Sigmoid colon (tissue), 7 donors: ENCODE results near the gene CD80. TPM values are rescaled to one million over a fixed set of nuclear protein-coding genes. Genes with fewer than 3 reads are reported as not detected.

Experiments used
- DNase-seq: peaks from one replicate; pipeline ENCODE4 v3.0.0-alpha.2; 2019
- H3K27ac ChIP-seq, 4 donors: fragments of 200-600 bp; sonication (generic); one replicate each; pipeline ENCODE4 v1.5.1; 2016 to 2019; ENCODE audit warnings: mild to moderate bottlenecking in 1 of 4
- H3K27me3 ChIP-seq, 3 donors: fragments of 200-600 bp; sonication (generic); one replicate each; pipeline ENCODE4 v1.5.1; 2019; ENCODE audit warnings: mild to moderate bottlenecking in 1 of 3
- H3K36me3 ChIP-seq, 4 donors: fragments of 200-600 bp; sonication (generic); one replicate each; pipeline ENCODE4 v1.5.1; 2016 to 2019
- H3K4me1 ChIP-seq, 4 donors: fragments of 200-600 bp; sonication (generic); one replicate each; pipeline ENCODE4 v1.5.1; 2017 to 2019
- H3K4me3 ChIP-seq, 4 donors: fragments of 200-600 bp; sonication (generic); one replicate each; pipeline ENCODE4 v1.5.1; 2017 to 2019; ENCODE audit warnings: mild to moderate bottlenecking in 2 of 4, moderate library complexity in 1 of 4
- H3K9me3 ChIP-seq, 4 donors: fragments of 200-600 bp in 3 of 4; sonication (generic) in 3 of 4; one replicate each; pipeline versions ENCODE4 v1.5.1 to v1.6.1; 2013 to 2019
- EP300 ChIP-seq, 4 donors: sonication (generic); formaldehyde crosslinking; IDR thresholded peaks; one replicate each; pipeline ENCODE4 v1.6.1; 2017; ENCODE audit warnings: antibody characterized with exemption in 4 of 4
- POLR2A ChIP-seq, 2 donors: fragments of 450-650 bp; IDR thresholded peaks; one replicate each; pipeline ENCODE4 v1.6.1; 2016; ENCODE audit warnings: antibody characterized with exemption in 2 of 2, mild to moderate bottlenecking in 2 of 2, moderate library complexity in 2 of 2
- POLR2AphosphoS5 ChIP-seq, 4 donors: sonication (generic); formaldehyde crosslinking; IDR thresholded peaks; one replicate each; pipeline ENCODE4 v1.6.1; 2017; ENCODE audit warnings: antibody characterized with exemption in 4 of 4
- WGBS, 2 donors: extraction: QIAGEN DNeasy Blood & Tissue Kit; methylation state at CpG; one replicate each; pipeline ENCODE4 v1.1.7; 2013; 5-methylcytosine and 5-hydroxymethylcytosine counted together
- intact Hi-C: fragments of 100-400 bp; cut with DNase I; formaldehyde crosslinking; loops from one replicate; pipeline ENCODE4 v1.15.1; 2023
- polyA plus RNA-seq, 3 donors: library from polyadenylated mRNA; stranded (reverse); fragments of 200-250 nt; gene quantifications; one replicate each; pipeline ENCODE4 v1.2.3, GENCODE V29; 2013
- total RNA-seq, 4 donors: library from RNA; depleted of rRNA; stranded (reverse); fragments of >200 nt; gene quantifications; one replicate each; pipeline ENCODE4 v1.1.0, GENCODE V29; 2016
- TF ChIP-seq, protein P1 (sequence below), 4 experiments: fragments of 450-650 bp in 3 of 4; fragments of 200-600 bp in 1 of 4; IDR thresholded peaks; one replicate each; pipeline ENCODE4 v1.5.1; 2016 to 2019; ENCODE audit warnings: antibody characterized with exemption in 4 of 4, mild to moderate bottlenecking in 3 of 4, moderate library complexity in 2 of 4
- donor health status: healthy with polysubstance abuse.
- donor health status: Bipolar disorder and iron deficiency.
- donor health status: healthy.

The CD80 gene
- total and polyA plus RNA-seq, 7 donors = 0.27 to 2.2 (median 1.6) TPM; not detected in 3

DNA sequence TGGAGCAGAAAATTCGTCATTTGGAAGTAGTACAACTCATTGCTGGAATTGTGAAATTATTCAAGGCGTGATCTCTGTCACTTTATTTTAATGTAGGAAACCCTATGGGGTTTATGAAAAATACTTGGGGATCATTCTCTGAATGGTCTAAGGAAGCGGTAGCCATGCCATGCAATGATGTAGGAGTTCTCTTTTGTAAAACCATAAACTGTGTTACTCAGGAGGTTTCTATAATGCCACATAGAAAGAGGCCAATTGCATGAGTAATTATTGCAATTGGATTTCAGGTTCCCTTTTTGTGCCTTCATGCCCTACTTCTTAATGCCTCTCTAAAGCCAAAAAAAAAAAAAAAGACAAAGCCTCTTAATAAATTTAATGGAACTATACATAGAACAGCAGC lies 66.6 kb downstream of the CD80 start:
- H3K27me3 ChIP-seq = no peaks in the 10 kb centered on the region
- peaks cover 0 to 35% (median 4%) of the 10 kb centered on the region in 4 donors for H3K36me3 ChIP-seq
- TF ChIP-seq EP300 (IDR thresholded peaks at IDR 0.05) = no peak
- TF ChIP-seq POLR2AphosphoS5 (IDR thresholded peaks at IDR 0.05) = no peak
- TF ChIP-seq, protein P1, sequence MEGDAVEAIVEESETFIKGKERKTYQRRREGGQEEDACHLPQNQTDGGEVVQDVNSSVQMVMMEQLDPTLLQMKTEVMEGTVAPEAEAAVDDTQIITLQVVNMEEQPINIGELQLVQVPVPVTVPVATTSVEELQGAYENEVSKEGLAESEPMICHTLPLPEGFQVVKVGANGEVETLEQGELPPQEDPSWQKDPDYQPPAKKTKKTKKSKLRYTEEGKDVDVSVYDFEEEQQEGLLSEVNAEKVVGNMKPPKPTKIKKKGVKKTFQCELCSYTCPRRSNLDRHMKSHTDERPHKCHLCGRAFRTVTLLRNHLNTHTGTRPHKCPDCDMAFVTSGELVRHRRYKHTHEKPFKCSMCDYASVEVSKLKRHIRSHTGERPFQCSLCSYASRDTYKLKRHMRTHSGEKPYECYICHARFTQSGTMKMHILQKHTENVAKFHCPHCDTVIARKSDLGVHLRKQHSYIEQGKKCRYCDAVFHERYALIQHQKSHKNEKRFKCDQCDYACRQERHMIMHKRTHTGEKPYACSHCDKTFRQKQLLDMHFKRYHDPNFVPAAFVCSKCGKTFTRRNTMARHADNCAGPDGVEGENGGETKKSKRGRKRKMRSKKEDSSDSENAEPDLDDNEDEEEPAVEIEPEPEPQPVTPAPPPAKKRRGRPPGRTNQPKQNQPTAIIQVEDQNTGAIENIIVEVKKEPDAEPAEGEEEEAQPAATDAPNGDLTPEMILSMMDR (IDR thresholded peaks at IDR 0.05) = no peak
- no peak for TF ChIP-seq POLR2A (IDR thresholded peaks at IDR 0.05)
- WGBS, 2 donors = 90 to 95% methylated on average over 3 of the region's 3 CpGs
- no peaks in the 10 kb centered on the region for H3K9me3 ChIP-seq
- H3K27ac ChIP-seq = no peak overlapping the region
- H3K4me3 ChIP-seq = no peak overlapping the region
- DNase-seq = no peak
- H3K4me1 ChIP-seq = peaks cover 0 to 6% (median 3%) of the 10 kb centered on the region in 4 donors
- intact Hi-C loops = no loop called here

DNA sequence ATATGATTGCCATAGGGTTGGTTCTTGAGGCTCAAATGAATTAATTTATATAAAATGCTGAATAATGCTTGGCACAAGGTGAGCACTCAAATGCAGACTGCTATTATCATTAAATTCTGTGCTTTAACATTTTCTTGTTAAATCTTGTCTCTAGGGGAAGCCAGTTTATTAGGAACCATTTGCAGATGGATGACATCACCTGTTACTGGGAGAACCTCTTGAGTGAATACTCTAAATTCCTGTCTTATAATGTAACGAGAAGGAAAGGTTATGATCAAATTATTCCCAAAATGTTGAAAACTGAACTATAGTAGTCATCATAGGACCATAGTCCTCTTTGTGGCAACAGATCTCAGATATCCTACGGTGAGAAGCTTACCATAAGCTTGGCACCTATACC lies 67.3 kb downstream of the CD80 start:
- Histone ChIP-seq H3K27ac (no peak overlapping the region), H3K36me3 (peaks cover 0 to 40% (median 4%) of the 10 kb centered on the region in 4 donors), H3K4me1 (no peaks in the 10 kb centered on the region), H3K27me3 (no peaks in the 10 kb centered on the region), H3K9me3 (no peaks in the 10 kb centered on the region), H3K4me3 (no peak overlapping the region)
- WGBS, 2 donors = 96 to 98% methylated on average over 2 of the region's 2 CpGs
- DNase-seq = no peak
- TF ChIP-seq EP300 (IDR thresholded peaks at IDR 0.05) (no peak), POLR2AphosphoS5 (IDR thresholded peaks at IDR 0.05) (no peak)
- intact Hi-C loops = no loop called here

DNA sequence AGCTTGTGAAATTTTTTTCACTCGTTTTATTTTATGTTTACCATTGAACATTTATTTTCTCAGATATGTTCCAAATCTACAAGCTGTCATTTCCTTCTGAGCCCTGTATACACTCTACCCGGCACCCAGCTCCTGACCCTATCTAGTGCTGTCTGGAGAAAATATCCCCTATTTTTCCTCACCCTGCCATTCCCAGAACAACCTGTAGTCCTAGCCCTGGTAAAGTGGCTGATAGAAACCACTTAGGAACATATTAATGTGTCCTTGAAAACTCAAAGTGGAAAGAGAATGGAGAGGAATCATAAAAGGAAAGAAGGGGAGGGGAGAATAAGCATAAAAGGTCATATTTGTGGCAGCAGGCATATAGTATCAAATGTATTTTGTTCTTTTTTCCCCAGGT lies 69.3 kb downstream of the CD80 start:
- Histone ChIP-seq H3K9me3 (no peaks in the 10 kb centered on the region), H3K27ac (no peak overlapping the region), H3K27me3 (no peaks in the 10 kb centered on the region), H3K4me3 (no peak overlapping the region), H3K4me1 (no peaks in the 10 kb centered on the region), H3K36me3 (peaks cover 0 to 60% (median 7%) of the 10 kb centered on the region in 4 donors)
- TF ChIP-seq EP300 (IDR thresholded peaks at IDR 0.05) = no peak
- TF ChIP-seq, protein P1 (IDR thresholded peaks at IDR 0.05) = no peak
- no peak for DNase-seq
- intact Hi-C loops = no loop called here
- WGBS, 2 donors = 94 to 96% methylated on average over 2 of the region's 2 CpGs

DNA sequence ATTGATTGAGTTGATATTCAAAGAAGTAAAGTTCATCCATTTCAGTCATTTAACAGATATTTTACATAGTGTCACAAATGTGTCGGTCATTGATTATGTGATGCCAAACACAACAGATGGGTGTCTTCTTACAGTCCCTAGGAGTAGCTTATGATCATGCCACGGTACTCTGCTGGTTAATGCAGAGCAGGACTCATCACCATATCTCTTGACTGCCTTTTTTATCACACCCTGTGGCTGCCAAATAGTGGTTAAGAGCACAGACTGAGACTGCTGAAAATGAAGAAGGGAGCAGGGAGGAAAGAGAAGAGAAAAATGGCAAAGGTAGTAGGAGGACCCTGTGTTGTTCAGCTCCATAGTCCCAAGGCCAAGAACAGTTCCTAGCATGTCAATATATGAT lies 73.9 kb downstream of the CD80 start:
- TF ChIP-seq POLR2A (IDR thresholded peaks at IDR 0.05) = no peak
- no peak for TF ChIP-seq POLR2AphosphoS5 (IDR thresholded peaks at IDR 0.05)
- TF ChIP-seq, protein P1 (IDR thresholded peaks at IDR 0.05) = no peak
- no peak for TF ChIP-seq EP300 (IDR thresholded peaks at IDR 0.05)
- no peaks in the 10 kb centered on the region for H3K4me1 ChIP-seq
- no peak overlapping the region for H3K27ac ChIP-seq
- WGBS, 2 donors = 97% methylated on average over 2 of the region's 2 CpGs
- no peak overlapping the region for H3K4me3 ChIP-seq
- peaks cover 0 to 73% (median 10%) of the 10 kb centered on the region in 4 donors for H3K36me3 ChIP-seq
- intact Hi-C loops = no loop called here
- no peak for DNase-seq
- no peaks in the 10 kb centered on the region for H3K9me3 ChIP-seq
- no peaks in the 10 kb centered on the region for H3K27me3 ChIP-seq

DNA sequence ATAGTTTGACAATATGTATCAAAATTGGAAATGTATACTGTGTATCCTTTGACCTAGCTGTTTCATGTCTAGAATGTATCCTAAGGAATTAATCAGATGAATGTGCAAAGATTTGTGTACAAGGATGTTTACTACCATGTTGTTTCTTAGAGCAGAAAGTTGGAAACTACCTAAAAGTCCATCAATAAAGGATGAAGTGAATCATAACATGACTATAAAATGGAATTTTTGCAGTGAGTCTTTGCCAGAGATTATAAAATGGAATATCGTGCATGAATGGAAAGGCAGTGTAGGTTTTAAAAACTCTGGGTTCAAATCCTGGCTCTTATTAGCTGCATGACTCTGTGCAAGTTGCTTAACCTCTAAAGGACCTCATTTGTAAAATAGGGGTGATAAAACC lies 76.3 kb downstream of the CD80 start:
- Histone ChIP-seq H3K27ac (no peak overlapping the region), H3K27me3 (no peaks in the 10 kb centered on the region), H3K4me3 (no peak overlapping the region), H3K36me3 (peaks cover 0 to 81% (median 9%) of the 10 kb centered on the region in 4 donors), H3K4me1 (no peaks in the 10 kb centered on the region), H3K9me3 (no peaks in the 10 kb centered on the region)
- intact Hi-C loops = no loop called here
- TF ChIP-seq EP300 (IDR thresholded peaks at IDR 0.05) (no peak), POLR2AphosphoS5 (IDR thresholded peaks at IDR 0.05) (no peak), POLR2A (IDR thresholded peaks at IDR 0.05) (no peak)
- TF ChIP-seq, protein P1 (IDR thresholded peaks at IDR 0.05) = no peak
- no peak for DNase-seq
- 85 to 87% methylated on average over 1 of the region's 1 CpG for WGBS, 2 donors
